ENCODE data around the gene MED27.

Gene MED27

DNA sequence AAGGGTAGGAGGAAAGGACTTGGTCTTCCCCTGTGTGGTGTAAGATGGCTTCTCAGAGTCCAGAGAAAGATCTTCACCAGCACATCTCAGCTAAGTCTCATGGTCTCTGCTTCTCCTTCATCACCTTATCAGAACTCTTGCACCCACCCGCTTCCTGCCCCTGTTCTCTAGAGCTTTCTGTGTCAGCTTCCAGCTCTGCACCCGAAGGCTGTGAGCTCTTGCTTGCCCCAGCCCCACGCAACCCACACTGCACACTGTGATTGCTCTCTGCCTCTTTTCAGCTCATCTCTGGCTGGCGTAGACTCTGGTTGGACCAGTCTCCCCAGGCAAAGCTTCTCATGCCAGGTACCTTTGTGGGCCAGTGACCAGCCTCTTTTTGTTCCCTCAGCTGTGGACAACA is 246.6 kb downstream of the MED27 start:
- DNase-seq (ENCODE audit: low spot score): no peak
- TF ChIP-seq, protein P1, sequence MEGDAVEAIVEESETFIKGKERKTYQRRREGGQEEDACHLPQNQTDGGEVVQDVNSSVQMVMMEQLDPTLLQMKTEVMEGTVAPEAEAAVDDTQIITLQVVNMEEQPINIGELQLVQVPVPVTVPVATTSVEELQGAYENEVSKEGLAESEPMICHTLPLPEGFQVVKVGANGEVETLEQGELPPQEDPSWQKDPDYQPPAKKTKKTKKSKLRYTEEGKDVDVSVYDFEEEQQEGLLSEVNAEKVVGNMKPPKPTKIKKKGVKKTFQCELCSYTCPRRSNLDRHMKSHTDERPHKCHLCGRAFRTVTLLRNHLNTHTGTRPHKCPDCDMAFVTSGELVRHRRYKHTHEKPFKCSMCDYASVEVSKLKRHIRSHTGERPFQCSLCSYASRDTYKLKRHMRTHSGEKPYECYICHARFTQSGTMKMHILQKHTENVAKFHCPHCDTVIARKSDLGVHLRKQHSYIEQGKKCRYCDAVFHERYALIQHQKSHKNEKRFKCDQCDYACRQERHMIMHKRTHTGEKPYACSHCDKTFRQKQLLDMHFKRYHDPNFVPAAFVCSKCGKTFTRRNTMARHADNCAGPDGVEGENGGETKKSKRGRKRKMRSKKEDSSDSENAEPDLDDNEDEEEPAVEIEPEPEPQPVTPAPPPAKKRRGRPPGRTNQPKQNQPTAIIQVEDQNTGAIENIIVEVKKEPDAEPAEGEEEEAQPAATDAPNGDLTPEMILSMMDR (IDR thresholded peaks at IDR 0.05; ENCODE audit: borderline replicate concordance, control extremely low read depth, extremely low read depth, insufficient read depth, missing control alignments): no peak
- in situ Hi-C loops (cut with MboI; ENCODE audit: low sequenced_read_pairs, unreplicated experiment): no loop called here

DNA sequence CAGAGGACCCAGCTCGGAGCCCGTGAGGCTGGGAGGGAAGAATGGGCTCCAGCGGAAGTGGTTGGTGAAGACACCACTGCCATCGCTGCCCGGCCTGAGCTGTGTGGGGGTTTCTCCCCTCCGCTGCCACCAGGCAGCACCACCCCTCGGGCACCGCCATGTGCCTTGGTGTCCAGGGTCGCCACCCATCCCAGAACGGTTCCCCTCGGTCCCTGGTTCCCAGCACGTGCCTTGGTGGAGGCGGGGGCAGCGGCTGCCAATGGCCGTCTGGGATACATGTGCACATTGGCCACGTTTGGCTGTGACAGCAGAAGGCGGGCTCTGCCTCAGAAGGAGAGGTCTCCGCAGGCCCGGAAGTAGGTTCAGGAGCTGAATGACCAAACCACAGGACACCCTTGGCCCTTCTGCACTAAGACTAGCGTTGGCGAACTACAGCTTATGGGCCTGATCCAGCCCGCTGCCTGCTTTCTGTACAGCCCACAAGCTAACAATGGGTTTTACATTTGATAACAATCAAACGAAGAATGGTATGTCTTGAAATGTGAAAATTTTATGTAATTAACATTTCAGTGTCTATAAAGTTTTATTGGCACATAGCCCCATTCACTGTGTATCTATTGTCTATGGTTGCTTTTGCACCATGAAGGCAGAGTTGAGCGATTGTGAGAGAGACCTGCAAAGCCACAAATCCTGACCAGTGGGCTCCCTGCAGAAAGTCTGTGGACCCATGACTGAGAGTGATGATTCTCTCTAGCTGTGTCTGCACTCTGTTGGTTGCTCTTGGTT is 248.1 kb downstream of the MED27 start:
- in situ Hi-C loops (cut with MboI; ENCODE audit: low sequenced_read_pairs, unreplicated experiment): no loop called here
- TF ChIP-seq, protein P1 (IDR thresholded peaks at IDR 0.05; ENCODE audit: borderline replicate concordance, control extremely low read depth, extremely low read depth, insufficient read depth, missing control alignments): no peak
- no peak for DNase-seq (ENCODE audit: low spot score)

DNA sequence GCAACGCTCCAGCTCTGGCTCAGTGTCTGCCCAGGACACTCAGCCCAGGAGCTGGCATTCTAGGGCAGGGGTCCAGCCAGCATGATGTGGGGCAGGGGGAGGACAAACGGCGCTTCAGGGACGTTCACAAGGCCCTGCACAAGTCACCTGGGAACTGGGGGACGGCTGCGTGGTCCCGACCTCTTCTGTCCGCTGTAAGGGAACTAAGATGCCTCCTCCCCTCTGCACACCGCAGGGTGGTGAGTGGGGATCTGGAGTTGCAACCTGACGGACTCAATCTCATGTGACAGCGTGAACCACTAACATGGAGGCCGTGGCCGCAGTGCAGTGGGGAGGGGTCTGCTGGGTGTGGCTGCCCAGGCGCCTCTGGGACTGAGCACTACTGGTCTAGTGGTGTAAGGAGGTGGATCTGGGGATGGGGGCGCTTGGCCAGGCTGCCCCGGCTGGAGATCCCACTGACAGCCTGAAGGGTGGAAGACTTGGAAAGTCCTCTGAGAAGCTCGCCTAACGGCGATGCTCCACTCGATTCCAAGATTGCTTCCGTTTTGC is 251.8 kb downstream of the MED27 start:
- TF ChIP-seq, protein P1 (IDR thresholded peaks at IDR 0.05; ENCODE audit: borderline replicate concordance, control extremely low read depth, extremely low read depth, insufficient read depth, missing control alignments): no peak
- DNase-seq (ENCODE audit: low spot score): no peak
- in situ Hi-C loops (cut with MboI; ENCODE audit: low sequenced_read_pairs, unreplicated experiment): no loop called here

DNA sequence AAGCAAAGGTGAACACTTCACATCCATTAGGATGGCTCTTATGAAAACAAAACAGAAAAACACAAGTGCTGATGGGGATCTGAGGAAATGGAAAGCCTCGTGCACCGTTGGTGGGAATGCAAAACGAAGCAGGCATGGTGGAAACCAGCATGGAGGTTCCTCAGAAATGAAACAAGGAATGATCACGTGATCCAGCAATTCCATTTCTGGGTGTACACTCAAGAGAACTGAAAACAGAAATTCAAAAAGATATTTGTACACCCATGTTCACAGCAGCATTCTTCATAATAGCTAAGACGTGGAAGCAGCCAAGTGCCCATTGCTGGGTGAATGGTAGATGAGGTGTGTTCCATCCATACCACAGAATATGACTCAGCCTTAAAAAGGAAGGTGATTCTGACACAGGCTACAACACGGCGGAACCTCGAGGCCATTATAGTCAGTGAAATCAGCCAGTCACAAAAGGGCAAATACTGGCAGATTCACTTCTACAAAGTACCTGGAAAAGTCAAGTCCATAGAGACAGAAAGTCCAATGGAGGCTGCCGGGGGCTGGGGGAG is 252.6 kb downstream of the MED27 start:
- no peak for DNase-seq (ENCODE audit: low spot score)
- TF ChIP-seq, protein P1 (IDR thresholded peaks at IDR 0.05; ENCODE audit: borderline replicate concordance, control extremely low read depth, extremely low read depth, insufficient read depth, missing control alignments): no peak
- in situ Hi-C loops (cut with MboI; ENCODE audit: low sequenced_read_pairs, unreplicated experiment): no loop called here

DNA sequence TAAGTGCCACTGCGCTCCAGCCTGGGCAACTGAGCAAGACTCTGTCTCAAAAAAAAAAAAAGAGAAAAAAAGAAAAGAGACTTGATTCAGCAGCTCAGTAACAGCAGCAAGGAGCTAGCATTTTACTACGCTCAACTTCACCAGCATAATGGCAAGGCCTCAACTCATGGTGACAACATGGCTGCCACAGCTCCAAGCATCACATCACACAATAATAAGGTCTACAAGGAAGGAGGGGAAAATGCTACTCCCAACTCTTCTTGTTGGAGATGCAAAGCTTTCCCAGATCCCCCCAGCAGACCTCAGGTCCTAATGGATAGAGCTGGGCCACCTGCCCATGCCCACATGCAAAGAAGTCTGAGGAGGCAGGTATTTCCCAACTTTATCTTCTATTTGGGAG is 253.6 kb downstream of the MED27 start:
- in situ Hi-C loops (cut with MboI; ENCODE audit: low sequenced_read_pairs, unreplicated experiment): no loop called here
- no peak for DNase-seq (ENCODE audit: low spot score)
- TF ChIP-seq, protein P1 (IDR thresholded peaks at IDR 0.05; ENCODE audit: borderline replicate concordance, control extremely low read depth, extremely low read depth, insufficient read depth, missing control alignments): no peak

DNA sequence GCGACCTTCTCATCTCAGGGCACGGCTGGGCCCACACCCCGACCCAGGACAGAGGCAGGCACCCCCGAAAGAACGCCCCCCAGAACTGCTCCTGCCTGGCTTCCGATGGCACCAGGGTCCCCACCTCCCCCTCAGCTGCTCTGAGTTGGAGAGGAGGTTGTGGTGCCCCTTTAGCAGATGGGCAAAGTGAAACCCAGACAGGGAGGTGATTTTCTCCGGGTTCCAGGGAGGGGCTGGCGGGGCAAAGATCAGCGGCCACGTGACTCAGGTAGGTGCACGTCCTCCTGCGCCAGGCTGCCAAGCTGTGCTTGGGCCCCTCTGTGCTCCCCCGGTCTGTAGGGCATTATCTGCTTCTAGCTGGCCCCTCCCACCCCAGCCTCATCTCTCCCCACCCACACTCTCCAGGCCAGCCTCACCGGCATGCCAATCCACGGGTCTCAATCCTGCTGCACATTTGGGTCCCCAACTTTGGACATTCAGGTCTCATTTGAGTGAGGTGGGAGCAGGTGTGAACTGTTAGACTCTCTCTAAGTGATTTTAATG is 254.6 kb downstream of the MED27 start:
- no peak for DNase-seq (ENCODE audit: low spot score)
- in situ Hi-C loops (cut with MboI; ENCODE audit: low sequenced_read_pairs, unreplicated experiment): no loop called here
- TF ChIP-seq, protein P1 (IDR thresholded peaks at IDR 0.05; ENCODE audit: borderline replicate concordance, control extremely low read depth, extremely low read depth, insufficient read depth, missing control alignments): no peak
